Activated CD8-positive, alpha-beta memory T cell treated with anti-CD3 and anti-CD28 coated beads, Interleukin-2, amount 50 U/mL, for 48 hours (primary cell): Measurements from ENCODE around the gene PIP5K1A.
"Not testable (repeated sequence)": the region's sequence is repeated elsewhere in the genome, so short reads cannot be mapped to it uniquely, and the experiment has no call there.

Source experiments
- DNase-seq: peaks from one replicate; pipeline ENCODE4 v3.0.0-alpha.2; 2020

PIP5K1A gene, protein sequence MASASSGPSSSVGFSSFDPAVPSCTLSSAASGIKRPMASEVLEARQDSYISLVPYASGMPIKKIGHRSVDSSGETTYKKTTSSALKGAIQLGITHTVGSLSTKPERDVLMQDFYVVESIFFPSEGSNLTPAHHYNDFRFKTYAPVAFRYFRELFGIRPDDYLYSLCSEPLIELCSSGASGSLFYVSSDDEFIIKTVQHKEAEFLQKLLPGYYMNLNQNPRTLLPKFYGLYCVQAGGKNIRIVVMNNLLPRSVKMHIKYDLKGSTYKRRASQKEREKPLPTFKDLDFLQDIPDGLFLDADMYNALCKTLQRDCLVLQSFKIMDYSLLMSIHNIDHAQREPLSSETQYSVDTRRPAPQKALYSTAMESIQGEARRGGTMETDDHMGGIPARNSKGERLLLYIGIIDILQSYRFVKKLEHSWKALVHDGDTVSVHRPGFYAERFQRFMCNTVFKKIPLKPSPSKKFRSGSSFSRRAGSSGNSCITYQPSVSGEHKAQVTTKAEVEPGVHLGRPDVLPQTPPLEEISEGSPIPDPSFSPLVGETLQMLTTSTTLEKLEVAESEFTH

DNA sequence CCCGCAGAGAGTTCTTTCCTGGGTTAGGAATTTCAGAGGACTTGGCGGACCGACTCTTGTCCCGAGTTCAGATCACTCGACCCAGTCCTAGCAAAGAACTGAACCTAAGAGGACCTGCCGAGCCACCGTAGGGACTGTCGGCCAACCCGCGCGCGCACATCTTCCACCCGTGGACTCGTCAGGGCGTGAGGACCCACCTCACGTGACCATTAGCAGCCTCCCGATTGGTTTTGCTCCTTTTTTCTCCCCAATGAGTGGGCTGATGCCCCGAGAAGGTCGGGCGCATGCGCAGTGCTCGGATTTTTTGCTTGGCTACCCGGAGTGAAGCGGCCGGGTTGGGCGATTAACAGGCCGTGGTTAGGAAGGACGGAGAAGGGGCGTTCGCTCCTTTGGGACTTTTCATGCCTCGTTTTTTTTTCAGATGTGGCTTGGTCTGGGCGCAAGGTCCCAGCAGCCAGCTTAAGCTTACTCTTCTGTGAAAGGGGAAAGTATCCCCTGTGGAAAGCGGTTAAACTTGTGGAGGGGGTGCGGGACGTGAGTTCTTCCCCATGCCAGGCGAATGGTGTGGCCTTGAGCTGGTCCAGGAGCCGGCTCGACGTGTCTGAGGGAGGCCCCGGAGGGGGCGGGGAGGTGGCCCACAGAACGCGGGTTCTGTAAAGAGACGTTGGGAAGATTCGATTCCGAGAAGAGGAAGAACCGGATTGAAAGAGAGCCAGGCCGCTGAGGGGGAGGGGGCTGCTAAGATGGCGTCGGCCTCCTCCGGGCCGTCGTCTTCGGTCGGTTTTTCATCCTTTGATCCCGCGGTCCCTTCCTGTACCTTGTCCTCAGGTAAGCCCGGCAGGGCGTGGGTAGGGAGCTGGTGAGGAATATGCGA is at the start of gene PIP5K1A:
Gene PIP5K1A (plus strand): TSS at position 299 of the 874 bp plus-strand sequence. CDS start 445 bp downstream, at position 744.
- peak; percentile 100 for DNase-seq

DNA sequence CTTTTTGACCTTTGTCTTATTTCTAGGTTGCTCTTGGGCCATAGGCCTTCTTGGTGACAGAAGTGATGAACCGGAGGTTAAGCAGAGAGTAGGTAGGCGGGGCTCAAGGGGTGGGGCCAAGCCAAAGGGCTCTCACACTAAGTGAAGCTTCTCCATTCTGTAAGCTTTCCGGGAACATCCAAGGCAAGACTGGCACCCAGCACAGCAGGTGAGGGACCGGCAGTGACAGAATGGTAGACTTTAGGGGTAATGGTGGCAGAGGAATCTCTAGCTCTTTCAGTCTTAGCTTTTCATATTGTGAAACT is 41.9 kb upstream of the PIP5K1A start, which contains the start of gene TNFAIP8L2:
Gene TNFAIP8L2 (plus strand): TSS at position 135 of the 305 bp plus-strand sequence. CDS start 2,049 bp downstream, outside the sequence.
- DNase-seq = peak; percentile 80

DNA sequence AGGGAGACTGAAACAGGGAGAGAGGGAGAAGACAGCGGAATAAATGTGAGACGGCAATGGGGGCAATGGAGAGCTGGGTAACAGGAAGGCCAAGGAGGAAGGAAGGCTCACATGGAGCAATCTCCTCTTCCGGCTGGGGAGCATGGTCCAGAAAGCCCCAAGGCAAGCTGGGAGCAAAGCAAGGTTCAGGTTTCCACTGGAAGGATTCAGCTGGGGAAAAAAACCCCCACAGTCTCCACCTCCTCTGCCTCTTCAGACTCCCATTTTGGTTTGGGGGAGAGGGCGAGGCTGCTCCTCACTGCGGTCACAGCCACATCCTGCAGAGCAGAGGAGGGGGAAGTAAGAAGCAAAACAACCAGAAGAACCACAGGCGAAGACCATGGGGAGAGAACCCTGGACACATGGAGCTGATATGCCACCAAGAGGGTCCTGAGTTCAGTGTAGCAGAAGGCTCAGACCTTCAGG is 41.3 kb upstream of the PIP5K1A start:
- DNase-seq = peak; percentile 72

DNA sequence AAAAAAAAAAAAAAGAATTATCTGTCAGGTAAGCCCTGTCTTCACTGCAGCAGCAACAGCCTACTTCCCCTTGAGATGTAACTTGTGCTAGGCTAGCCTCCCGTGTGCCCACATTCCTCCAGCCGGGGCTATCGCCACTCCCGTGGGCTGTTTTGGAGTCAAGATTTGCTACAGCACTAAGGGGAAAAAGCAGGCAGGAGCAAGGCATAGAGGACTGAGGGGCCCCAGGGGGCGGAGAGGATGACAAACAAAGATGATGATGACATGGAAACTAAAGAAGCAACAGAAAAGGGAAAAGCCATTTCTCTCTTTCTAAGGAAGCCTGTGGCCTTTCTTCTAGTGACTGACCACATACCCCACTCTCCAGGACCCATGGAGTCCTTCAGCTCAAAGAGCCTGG is 40.0 kb upstream of the PIP5K1A start:
- DNase-seq = peak; percentile 77

DNA sequence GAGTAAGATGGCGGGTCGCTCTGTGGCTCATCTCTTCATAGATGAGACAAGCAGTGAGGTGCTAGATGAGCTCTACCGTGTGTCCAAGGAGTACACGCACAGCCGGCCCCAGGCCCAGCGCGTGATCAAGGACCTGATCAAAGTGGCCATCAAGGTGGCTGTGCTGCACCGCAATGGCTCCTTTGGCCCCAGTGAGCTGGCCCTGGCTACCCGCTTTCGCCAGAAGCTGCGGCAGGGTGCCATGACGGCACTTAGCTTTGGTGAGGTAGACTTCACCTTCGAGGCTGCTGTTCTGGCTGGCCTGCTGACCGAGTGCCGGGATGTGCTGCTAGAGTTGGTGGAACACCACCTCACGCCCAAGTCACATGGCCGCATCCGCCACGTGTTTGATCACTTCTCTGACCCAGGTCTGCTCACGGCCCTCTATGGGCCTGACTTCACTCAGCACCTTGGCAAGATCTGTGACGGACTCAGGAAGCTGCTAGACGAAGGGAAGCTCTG is 39.6 kb upstream of the PIP5K1A start:
- DNase-seq = no peak

DNA sequence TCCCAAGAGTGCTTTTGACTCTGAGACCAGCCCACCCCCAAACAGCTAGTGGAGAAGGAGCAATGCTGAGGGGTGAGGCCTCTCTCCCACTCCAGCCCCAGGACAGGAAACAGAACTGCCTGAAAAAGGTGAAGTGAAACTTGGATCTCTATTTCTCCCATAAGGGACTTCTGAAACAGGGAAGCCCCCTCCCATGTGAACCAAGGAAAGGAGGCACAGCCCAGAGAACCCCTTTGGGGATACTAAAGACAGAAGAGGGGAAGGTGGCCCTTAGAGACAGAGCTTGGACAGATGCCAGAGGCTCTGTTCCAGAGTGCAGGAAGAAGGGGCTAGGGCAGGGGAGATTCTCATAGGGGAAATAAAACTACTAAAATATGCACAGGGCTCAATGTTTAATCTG is 39.0 kb upstream of the PIP5K1A start:
- no peak for DNase-seq

DNA sequence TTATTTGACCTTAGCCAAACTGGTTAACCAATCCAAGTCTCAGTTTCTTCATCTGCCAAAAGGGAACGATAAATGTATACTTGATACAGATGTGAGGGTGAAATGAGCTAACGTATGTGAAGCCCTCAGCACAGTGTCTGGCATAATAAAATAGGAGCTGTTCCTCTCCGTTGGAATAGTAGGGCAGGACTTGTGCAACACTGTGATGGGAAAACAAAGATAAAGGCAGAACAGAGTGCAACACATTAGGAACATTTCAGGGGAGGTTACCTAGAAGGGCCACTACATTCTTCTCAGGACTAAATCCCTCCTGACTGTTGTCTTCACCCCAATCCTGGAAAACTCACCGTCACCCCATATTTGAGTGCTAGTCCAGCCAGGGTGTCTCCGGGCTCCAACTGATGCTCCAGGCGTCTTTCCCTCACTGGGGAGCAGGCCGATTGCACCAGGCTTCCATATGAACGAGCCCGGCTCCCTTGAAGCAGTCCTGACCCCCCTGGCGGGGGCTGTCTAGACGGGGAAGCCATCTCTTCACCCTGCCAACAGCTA is 33.5 kb upstream of the PIP5K1A start:
- no peak for DNase-seq

DNA sequence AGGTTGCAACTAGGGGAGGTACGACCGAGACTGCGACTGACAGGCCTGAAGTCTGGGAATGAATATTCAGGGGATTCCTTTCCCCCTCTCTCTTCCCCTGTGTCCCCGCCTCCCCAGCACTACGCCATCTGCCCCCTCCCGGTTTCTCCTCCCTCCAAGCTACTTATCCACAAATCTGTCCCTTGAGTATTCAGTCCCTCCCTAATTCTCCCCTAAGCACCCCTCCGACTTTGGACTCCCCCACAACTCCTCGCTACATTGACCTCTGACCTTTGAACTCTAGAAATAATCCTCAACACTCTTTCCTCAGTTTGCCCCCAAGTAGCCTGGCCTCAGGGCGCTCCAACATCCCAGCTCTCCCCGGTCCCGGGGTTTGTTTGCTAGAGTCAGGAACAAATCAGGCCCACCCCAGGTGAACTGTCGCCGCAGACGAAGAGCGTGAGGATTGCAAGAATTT is 33.0 kb upstream of the PIP5K1A start:
- no peak for DNase-seq

DNA sequence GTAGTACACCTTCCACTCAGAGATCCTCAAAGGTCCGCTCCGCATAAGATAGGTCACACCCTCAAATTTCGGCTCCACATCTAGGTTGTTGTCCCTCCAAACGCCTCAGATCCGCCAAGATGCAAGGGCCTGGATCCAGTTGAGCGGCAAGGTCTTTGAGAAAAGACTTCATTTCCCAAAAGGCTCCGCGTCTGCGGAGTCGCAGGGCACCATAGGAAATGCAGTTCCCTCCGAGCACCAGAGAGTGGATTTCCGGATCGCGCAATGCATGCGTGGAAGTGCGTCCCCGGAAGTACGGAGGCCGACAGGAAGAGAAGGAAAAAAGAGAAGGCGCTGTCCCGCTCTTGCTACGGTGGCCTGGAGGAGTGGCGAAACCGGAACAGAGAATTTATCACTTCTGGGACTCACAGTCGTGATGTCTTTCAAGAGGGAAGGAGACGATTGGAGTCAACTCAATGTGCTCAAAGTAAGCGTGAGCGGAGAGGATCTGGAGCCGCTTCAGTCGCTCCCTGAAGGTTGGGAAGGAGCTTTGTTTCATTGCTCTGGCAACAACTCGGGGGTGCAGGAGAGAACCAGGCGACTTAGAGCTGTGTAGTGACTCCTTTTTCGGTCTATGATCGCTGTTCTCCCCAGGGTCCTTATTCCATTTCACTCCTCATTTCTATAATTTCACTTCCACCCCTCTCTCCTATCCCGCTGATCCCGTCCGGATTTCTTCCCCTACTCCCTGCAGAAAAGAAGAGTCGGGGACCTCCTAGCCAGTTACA is 32.4 kb upstream of the PIP5K1A start, which contains the start of the genes LYSMD1 and SCNM1:
Gene LYSMD1 (minus strand): TSS at position 165 of the 767 bp plus-strand sequence. CDS start 644 bp downstream, outside the sequence.
Gene SCNM1 (plus strand): TSS at position 407 of the 767 bp plus-strand sequence. CDS start 9 bp downstream, at position 416.
- peak; percentile 94 for DNase-seq

DNA sequence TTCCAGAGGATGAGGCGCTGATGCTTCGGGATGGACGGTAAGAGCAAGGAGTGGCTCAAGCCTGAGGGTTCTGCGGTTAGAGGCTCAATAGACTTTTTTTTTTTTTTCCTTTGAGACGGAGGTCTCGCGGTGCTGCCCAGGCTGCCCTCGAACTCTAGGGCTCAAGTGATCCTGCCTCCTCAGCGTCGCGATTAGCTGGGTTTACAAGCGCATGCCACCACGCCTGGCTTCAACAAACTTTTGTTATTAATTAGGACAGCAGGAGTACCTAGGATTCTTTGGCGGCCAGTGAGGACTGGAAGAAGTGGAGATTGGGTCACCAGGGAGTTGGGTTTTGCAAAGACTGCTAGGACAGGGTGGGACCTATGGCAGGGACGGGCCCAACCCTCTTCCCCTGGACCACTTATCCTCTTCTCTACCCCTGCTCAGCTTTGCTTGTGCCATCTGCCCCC is 31.8 kb upstream of the PIP5K1A start:
- DNase-seq = no peak

DNA sequence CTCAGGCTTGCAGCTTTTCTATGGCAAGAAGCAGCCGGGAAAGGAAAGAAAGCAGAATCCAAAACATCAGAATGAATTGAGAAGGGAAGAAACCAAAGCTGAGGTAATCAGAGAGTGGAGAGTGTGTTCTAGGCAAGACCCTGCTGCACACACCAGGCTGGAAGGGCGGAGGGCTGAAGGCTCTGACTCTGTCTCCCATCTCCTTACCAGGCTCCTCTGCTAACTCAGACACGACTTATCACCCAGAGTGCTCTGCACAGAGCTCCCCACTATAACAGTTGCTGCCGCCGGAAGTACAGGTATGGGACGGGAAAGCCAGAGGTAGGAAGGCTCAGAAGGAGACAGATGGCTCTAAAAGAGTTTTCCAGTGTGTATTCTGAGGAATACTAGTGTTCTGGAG is 31.2 kb upstream of the PIP5K1A start:
- no peak for DNase-seq

DNA sequence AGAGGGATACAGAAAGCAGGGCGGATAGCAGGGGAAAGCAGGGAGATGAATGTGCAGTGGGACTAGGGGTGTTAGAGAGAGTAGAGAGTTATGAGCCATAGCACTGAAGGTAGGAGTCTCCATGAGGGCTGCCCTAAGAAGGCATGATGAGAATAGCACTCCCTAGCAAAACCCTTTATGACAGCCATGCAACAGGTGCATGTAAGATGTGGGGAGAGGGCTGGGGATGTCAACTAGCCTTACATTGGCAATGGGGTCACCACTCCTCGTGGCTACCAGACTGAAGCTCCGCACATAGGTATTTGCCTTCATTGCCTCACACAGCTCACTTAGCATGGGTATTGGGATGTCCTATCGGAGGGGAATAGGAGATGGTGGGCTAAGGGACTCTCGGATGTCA is 27.2 kb upstream of the PIP5K1A start:
- no peak for DNase-seq

DNA sequence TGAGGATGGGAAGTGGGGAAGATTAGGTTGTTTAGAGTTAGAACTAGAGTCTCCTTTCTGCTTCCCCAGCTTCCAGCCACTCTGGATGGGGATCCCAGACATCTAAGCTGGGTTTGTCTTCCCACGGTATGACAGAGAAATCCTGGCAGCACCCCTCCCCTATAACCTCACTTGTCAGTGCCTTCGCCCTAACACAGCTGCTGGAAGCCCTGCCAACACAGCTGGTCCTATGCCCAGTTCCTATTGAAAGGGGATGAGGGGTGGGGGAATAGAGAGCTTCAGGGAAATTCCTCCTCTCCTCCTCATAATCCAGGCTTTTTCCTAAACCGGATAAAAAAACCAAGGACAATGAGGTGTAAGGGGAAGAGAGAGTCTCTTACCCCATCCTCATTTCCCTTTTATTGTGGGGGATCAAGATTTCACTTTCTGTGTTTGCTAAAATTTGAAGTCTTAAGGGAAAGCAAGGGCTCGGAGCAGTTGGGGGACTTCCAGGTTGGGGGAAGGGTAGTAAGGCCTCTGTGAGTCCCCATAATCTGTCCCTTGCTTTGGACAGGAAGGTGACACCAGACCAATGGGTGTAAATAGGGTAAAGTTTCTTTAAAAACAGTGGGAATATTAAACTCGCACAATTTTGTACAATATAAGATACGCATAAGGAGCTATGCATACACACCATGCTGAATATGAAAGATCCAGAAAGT is 23.2 kb upstream of the PIP5K1A start:
- DNase-seq = no peak

DNA sequence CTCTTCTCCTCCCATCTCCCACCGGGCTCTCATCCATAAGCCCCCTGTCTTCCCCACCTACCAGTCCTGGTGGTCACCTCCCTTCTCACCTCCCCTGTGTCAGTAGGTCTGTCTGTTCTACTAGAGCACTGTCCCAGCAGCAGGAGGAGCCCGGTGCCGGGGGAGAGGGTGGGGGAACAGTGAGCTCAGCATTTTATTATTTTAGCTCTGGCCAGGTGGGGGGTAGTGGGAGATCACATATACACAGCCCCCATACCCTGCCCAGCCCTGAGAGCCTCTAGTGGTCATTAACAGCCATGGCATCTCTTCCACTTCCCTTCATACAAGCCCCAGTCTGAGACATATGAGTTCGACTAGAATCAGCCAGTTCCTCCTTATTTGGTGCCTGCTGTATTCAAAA is 22.5 kb upstream of the PIP5K1A start, which contains the start of gene TMOD4:
Gene TMOD4 (minus strand): TSS at position 119 of the 400 bp plus-strand sequence. CDS start 1,106 bp downstream, outside the sequence.
- DNase-seq = no peak

DNA sequence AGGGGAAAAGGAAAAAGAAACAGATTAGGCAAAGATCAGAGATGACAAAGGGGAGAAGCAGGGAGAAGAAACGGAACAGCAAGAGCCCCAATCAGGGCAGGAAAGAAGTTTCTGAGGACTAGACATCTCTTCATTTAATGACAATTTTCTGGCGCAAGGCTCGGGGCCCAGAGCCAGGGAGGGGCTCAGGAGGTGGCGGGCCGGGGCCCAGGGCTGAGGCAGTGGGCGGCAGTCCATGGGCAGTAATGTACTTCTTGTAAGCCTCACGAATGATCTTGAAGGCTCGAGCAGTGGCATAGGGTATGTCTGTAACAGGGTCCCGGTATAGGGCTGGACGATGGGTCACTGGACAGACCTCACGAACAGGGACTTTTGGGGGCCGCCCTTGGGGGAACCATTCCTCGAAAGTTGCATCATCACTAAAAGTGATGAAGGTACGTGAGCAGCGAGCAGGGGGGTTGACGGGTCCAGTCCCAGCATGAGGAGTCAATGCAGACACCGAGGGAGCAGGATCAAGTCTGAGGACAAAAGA is 21.8 kb upstream of the PIP5K1A start:
- DNase-seq = no peak

DNA sequence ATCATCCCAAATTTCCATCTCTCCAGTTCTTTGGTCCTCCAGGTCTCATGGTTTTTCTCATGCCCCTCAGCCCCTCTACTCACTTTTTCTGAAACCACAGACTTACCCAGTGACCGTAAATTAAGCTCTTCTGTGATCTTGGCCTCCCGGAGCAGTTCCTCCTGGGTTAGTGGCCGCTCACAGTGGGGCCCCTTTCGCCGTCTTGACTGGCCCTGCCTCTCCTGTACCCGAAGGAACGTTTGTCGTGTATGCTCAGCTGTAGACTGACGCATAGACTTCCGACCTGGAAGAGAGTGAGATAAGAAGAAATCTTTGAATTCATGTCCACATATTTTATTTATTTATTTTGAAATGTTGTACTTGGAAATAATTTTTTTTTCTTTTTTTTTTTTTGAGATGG is 14.1 kb upstream of the PIP5K1A start:
- DNase-seq = no peak

DNA sequence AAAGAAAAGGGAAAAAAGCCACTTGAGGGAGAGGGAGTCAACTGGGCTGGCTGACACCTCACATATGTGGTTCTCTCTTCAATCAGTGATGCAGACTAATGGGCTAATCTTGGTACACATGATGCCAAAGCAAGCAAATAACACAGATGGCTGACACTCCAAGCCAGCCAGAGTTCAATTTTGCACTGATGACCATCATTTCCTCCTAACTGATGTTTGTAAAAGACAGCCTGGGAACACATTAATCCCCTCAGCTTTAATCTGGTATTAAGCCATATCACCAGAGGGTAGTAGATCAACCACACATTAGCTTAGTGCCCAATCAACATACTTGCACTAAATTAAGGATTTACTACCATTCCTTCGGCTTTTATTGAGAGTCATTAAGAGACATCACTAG is 11.1 kb upstream of the PIP5K1A start:
- DNase-seq = no peak

DNA sequence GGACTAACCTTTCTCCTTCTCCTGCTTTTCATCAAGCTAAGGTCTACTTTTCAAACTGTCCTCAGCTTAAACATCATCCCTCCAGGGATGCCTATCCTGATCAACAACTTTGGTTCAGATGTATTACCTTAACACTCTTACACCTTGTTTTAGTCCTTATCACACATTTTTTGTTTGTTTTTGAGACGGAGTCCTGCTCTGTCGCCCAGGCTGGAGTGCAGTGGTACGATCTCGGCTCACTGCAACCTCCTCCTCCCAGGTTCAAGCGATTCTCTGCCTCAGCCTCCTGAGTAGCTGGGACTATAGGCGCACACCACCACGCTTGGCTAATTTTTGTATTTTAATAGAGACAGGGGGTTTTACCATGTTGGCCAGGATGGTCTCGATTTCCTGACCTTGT is 9.7 kb upstream of the PIP5K1A start:
- DNase-seq = not testable (repeated sequence)

DNA sequence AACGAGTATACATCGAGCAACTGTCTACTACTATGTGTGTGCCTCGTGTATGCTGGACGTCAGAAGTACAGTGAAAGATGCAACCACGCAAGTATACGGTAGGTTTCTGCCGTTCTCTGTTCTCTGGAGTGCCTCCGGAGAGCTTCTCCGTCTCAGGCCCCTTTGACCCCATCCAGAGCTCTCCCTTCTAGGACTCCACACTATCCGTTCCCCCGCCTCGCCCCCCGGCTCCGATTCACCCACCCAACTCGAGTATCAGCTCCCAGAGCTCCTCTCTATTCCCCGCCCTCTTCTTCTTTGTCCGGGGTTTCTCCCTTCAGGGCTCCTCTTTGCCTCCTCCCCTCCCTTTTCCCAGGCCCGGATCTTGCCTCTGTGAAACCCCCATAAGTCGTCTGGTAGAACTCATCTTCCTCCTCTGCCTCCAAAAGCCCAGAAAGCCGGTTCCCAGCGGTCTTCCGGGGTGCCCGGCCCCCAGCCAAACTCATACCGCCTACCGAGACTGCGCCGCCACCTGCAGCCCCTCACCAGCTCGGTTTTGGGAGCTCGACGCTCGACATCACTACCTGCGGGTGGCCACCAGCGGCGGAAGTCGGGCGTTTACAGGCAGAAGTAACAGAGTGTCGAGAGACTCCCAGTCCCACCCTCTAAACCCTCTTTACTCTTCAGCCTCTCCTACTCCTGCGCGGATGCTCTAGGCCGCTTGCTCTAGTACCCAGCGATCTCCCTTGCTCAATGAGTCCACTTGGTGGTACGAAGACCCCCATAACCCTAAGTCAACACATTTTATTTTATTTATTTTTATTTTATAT is 8.5 kb upstream of the PIP5K1A start, which contains the start of gene VPS72:
Gene VPS72 (minus strand): TSS at position 561 of the 809 bp plus-strand sequence. CDS start 76 bp downstream, at position 485.
- DNase-seq = peak; percentile 88
